Measurements from ENCODE around the gene HIVEP3. TPM values are rescaled to one million over a fixed set of nuclear protein-coding genes. Genes with fewer than 3 reads are reported as not detected.

HIVEP3 gene
- total RNA-seq, 8 experiments from 2014 or later: 3.1 to 8.0 (median 4.6) TPM

DNA sequence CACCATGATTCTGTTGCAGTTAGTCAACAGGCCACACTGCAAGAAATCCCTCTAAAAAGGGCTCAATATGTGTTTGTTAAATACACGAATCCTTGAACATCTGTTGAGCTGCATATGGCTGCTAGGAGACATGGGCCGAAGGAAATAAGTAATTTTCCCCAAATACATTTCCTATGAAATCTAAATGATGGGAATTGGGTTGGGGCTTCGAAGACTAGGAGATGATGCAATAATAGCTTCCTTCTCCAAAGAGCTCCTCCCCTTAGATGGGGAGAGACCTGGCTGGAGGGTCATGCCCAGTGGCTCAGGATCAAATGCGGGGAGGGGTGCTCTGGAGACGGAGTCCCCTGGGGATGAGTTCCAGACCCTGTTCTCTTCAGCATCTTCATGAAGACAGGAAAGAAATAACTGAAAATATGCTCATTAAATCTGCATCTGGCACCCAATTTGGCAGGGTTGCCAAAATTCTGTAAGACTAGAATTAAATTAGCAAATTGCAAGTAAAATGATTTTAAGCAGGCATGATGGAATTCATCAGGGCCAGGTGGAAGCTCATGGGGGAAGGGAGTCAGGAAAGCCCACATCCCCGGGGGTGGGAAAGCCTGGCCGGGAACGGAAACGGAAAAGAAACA is 269.2 kb downstream of the HIVEP3 start:
- H3K4me3 ChIP-seq: no peak overlapping the region
- peak in 3 of 8 experiments; percentile 50 to 64 (median 54) for ATAC-seq (replicated peaks in 6 of 8)
- H3K27ac ChIP-seq: no peak overlapping the region
- 0 to 83% (median 40%) methylated on average over 1 to 8 of the region's 9 CpGs; no CpG with 5 or more reads in 3 of the 10 experiments for WGBS, 10 experiments
- in situ Hi-C loops (cut with MboI; ENCODE audit: low pct_unique_long_range_greater_than_20kb in 2 of 9, low sequenced_read_pairs in 9 of 9, unreplicated experiment in 9 of 9): no loop called here
- H3K4me1 ChIP-seq (replicated peaks in 1 of 2): peaks cover 18 to 20% of the 10 kb centered on the region in 2 donors

DNA sequence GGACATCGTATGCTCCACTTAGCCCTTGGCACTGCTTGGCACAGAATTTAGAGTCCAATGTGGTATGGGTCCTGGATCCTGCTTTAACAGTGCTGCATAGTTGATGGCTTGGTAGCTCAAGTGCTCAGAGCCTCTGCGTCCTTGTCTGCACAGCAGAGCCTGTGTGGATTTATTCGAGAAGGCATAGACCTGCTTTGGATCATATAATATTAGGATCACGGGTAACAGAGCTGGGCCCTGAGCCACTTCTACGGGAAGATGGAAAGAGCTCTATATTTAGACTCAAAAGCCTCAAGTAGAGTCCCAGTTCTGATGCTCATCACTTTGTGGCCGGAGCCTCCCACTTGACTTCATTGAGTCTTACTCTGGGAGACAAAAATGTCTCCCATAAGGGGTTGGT is 269.9 kb downstream of the HIVEP3 start:
- peaks cover 18 to 20% of the 10 kb centered on the region in 2 donors for H3K4me1 ChIP-seq (replicated peaks in 1 of 2)
- no peak overlapping the region for H3K4me3 ChIP-seq
- in situ Hi-C loops (cut with MboI; ENCODE audit: low pct_unique_long_range_greater_than_20kb in 2 of 9, low sequenced_read_pairs in 9 of 9, unreplicated experiment in 9 of 9): no loop called here
- H3K27ac ChIP-seq: no peak overlapping the region
- no peak for ATAC-seq (replicated peaks in 6 of 8)
- 86 to 100% (median 95%) methylated on average over 2 to 6 of the region's 6 CpGs; no CpG with 5 or more reads in 2 of the 10 experiments for WGBS, 10 experiments

DNA sequence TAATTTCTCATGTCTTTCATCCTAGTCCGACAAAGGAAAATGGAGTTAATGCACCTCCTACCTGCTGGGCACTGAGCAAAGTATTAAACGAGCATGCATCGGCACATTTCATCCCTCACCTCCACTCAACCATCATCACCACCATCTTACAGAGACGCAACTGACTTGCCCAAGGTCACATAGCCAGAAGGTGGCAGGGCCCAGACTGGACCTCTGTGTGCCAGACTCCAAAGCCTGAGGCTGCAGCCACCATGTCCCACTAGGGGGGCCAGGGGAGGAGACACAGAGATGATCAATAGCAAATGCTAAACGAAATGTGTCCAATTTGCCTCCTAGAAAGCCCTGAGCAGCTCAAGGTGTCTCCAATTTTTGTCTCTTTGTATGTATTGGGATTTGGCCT is 270.5 kb downstream of the HIVEP3 start:
- H3K27ac ChIP-seq: no peak overlapping the region
- H3K4me1 ChIP-seq (replicated peaks in 1 of 2): peaks cover 13 to 16% of the 10 kb centered on the region in 2 donors
- no peak for ATAC-seq (replicated peaks in 6 of 8)
- no peak overlapping the region for H3K4me3 ChIP-seq
- 60 to 100% (median 94%) methylated on average over 1 to 5 of the region's 5 CpGs; no CpG with 5 or more reads in 3 of the 10 experiments for WGBS, 10 experiments
- in situ Hi-C loops (cut with MboI; ENCODE audit: low pct_unique_long_range_greater_than_20kb in 2 of 9, low sequenced_read_pairs in 9 of 9, unreplicated experiment in 9 of 9): no loop called here

DNA sequence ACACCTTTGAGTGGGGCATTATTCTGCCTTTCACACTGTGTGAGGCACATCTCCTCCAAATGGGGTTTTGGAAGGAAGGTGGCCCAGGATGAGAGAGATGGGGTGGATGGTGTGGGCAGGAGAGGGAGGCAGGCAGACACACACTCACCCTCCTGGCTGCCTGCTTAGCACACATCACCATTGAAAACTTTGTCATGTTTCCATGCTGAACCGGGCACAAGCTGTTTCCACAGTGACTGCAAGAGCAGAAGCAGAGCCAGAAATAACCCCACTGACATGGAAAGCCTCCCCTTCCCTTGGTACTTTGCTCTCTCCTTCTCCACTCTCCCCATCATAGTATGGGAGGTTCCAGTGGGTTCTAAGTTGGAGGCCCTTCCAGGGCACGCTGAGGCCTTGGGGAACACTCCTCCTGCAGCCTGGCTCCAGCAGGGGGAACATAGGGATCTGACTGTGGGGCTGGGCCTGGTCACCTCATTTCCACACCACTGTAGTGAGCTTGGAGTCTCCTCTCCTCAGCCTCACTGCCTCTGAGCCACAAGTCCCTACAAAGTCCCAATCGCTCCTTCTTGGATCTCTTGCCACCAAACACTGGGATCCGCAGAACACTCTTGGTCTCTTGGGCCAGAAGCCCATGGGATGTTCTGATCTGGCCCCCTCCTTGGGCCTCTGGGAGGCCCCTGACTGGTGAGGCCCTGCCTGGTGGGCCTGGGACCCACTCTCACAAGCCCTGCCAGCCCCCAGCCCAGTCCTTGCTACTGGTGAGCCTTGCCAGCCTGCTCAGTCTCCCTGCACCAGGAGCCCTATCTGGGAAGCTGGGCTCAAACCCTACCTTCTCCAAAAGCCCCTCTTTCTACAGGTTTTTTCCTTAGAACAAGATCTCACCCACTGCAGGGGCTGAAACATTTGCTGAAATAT is 271.2 kb downstream of the HIVEP3 start:
- H3K27ac ChIP-seq: no peak overlapping the region
- 84 to 100% (median 96%) methylated on average over 1 to 4 of the region's 4 CpGs; no CpG with 5 or more reads in 4 of the 10 experiments for WGBS, 10 experiments
- in situ Hi-C loops (cut with MboI; ENCODE audit: low pct_unique_long_range_greater_than_20kb in 2 of 9, low sequenced_read_pairs in 9 of 9, unreplicated experiment in 9 of 9): no loop called here

DNA sequence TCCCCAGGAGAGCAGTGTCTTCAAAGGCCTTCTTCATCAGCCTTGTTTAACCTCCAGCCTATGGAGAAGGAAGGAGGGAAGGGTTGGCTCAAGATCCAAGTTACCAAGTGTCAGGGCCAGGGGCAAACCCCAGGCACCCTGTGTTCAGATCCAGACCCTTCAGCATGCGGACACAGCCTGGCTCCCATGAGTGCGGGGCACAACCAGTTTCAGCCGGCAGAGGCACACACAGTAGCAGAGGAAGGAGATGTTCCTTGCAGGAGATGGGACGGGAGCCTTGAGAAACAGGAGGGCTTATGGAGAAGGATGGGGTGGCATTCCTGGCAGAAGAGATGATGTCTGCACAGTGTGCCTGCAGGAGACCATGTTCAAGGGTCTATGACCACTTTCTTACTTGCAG is 272.5 kb downstream of the HIVEP3 start:
- 92 to 100% (median 100%) methylated on average over 2 to 4 of the region's 4 CpGs; no CpG with 5 or more reads in 7 of the 10 experiments for WGBS, 10 experiments
- peaks cover 0 to 3% of the 10 kb centered on the region in 2 donors for H3K4me1 ChIP-seq (replicated peaks in 1 of 2)
- no peak overlapping the region for H3K4me3 ChIP-seq
- no peak overlapping the region for H3K27ac ChIP-seq
- no peak for ATAC-seq (replicated peaks in 6 of 8)
- in situ Hi-C loops (cut with MboI; ENCODE audit: low pct_unique_long_range_greater_than_20kb in 2 of 9, low sequenced_read_pairs in 9 of 9, unreplicated experiment in 9 of 9): no loop called here

More for the DNA sequence above, 271.2 kb downstream of the HIVEP3 start:
- Histone ChIP-seq H3K4me1 (replicated peaks in 1 of 2) (peaks cover 5 to 8% of the 10 kb centered on the region in 2 donors), H3K4me3 (no peak overlapping the region)
- peak in 4 of 8 experiments; percentile 14 to 82 (median 24) for ATAC-seq (replicated peaks in 6 of 8)

DNA sequence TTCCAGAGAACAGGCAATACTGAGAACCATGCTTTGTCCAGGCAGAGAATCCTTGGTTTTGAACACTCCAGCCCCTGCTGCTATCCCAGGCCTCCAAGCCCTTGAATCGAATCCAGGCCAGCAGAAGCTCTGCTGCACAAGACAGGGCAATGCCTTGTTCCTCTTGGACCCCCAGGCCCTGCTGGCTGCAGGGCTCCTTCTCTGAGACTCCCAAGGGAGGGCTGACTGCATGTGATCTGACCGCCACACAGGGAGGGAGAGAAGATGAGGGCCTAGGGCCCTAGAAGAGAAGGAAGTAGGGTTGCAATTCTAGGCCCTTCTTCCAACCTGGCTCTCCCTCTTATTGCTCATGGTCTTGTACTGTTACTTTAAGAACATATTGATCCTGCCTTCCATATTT is 273.7 kb downstream of the HIVEP3 start:
- 80 to 100% (median 85%) methylated on average over 1 to 2 of the region's 2 CpGs; no CpG with 5 or more reads in 6 of the 10 experiments for WGBS, 10 experiments
- no peak overlapping the region for H3K4me3 ChIP-seq
- in situ Hi-C loops (cut with MboI; ENCODE audit: low pct_unique_long_range_greater_than_20kb in 2 of 9, low sequenced_read_pairs in 9 of 9, unreplicated experiment in 9 of 9): no loop called here
- peak in 1 of 8 experiments; percentile 26 for ATAC-seq (replicated peaks in 6 of 8)
- peaks cover 0 to 3% of the 10 kb centered on the region in 2 donors for H3K4me1 ChIP-seq (replicated peaks in 1 of 2)
- no peak overlapping the region for H3K27ac ChIP-seq

DNA sequence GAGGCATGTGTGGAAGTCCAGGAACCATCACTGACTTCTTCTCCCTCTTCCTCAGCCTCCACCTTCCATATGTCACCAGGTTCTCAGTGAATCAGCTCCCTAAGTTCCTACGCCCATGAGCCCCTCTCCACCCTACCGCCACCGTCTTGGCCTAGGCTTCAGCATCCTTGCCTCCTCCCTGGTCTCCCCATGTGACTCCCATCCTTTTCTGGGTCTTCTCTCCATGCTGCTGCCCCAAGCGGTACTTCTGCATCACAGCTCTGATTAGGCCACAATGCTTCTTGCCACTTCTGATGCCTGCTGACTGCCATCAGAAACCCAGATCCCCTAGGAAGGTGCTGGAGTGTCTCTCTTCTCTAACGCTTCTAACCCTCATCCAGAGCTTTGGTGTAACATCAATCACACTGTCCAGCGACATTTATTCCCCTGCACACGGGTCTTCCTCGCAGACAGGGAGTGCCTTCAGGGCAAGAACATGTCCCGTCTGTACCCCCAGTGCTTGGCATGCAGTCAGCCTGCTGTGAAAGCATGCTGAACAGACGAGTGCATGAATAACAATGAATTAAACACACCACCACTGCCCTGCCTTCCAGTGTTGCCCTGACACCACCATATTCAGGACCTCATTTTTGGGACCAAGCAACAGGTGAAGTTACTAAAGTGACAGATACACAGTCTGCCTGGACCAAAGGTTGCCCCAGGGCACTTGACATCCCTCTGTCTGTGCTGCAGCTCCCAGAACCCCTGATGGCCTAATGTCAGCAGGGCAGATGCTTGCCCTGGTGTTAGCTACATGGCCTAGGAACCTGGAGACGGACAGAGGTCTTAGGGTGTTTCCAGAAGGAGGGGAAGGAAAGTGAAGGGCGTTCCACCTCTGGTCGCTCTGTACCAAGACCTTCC is 275.6 kb downstream of the HIVEP3 start:
- Histone ChIP-seq H3K4me1 (replicated peaks in 1 of 2) (peaks cover 0 to 3% of the 10 kb centered on the region in 2 donors), H3K27ac (no peak overlapping the region), H3K4me3 (no peak overlapping the region)
- in situ Hi-C loops (cut with MboI; ENCODE audit: low pct_unique_long_range_greater_than_20kb in 2 of 9, low sequenced_read_pairs in 9 of 9, unreplicated experiment in 9 of 9): no loop called here
- ATAC-seq (replicated peaks in 6 of 8): no peak
- whole genome bisulfite sequencing, 10 experiments: 61 to 100% (median 86%) methylated on average over 1 to 8 of the region's 13 CpGs; no CpG with 5 or more reads in 3 of the 10 experiments

DNA sequence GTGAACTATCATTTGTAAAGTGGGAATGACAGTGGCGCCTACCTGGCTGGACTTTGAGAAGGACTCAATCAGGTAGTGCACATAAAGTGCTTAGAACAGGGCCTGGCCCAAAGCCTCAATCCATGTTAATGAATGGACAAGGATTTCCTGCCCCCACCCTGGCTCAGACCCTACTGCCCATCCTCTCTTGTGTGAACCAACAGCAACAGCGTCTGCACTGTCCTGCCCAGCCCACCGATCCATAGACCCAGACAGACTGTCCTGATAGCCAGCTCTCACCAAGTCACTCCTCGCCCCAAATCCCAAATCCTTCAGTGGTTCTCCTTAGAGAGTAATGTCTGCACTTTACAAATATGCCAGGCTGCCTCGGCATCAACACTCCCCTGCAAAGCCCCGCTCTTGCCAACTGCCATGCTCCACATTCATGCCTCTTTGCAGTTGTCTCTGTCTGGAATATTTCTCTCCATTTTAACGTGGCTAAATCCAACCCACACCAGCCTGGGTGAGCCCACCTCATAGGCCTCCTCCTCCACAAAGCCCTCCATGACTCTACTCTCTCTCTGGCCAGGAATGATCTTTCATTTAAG is 276.7 kb downstream of the HIVEP3 start:
- H3K4me3 ChIP-seq: no peak overlapping the region
- peaks cover 0 to 3% of the 10 kb centered on the region in 2 donors for H3K4me1 ChIP-seq (replicated peaks in 1 of 2)
- 60 to 98% (median 91%) methylated on average over 1 to 7 of the region's 7 CpGs; no CpG with 5 or more reads in 1 of the 10 experiments for WGBS, 10 experiments
- in situ Hi-C loops (cut with MboI; ENCODE audit: low pct_unique_long_range_greater_than_20kb in 2 of 9, low sequenced_read_pairs in 9 of 9, unreplicated experiment in 9 of 9): no loop called here
- ATAC-seq (replicated peaks in 6 of 8): no peak
- H3K27ac ChIP-seq: no peak overlapping the region

DNA sequence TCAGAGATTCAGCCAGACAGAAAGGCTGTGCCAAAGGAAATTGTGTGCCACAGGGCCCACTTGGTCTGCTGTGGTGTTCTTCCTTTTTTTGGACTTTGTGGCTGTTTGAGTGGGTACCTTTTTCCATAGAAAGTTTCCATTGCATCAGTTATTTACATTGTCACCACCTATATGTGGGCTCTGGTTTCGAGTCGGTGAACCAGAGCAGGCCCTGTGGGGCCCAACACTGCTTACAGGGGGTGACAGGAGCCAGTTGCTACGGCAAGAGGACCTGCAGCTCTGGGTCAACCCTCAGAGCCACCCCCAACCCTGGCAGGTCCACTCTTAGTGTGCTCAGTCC is 277.3 kb downstream of the HIVEP3 start:
- in situ Hi-C loops (cut with MboI; ENCODE audit: low pct_unique_long_range_greater_than_20kb in 2 of 9, low sequenced_read_pairs in 9 of 9, unreplicated experiment in 9 of 9): no loop called here
- no peak for ATAC-seq (replicated peaks in 6 of 8)
- 78 to 90% methylated on average over 3 of the region's 3 CpGs; no CpG with 5 or more reads in 8 of the 10 experiments for WGBS, 10 experiments
- Histone ChIP-seq H3K4me3 (no peak overlapping the region), H3K27ac (no peak overlapping the region), H3K4me1 (replicated peaks in 1 of 2) (peaks cover 0 to 3% of the 10 kb centered on the region in 2 donors)

DNA sequence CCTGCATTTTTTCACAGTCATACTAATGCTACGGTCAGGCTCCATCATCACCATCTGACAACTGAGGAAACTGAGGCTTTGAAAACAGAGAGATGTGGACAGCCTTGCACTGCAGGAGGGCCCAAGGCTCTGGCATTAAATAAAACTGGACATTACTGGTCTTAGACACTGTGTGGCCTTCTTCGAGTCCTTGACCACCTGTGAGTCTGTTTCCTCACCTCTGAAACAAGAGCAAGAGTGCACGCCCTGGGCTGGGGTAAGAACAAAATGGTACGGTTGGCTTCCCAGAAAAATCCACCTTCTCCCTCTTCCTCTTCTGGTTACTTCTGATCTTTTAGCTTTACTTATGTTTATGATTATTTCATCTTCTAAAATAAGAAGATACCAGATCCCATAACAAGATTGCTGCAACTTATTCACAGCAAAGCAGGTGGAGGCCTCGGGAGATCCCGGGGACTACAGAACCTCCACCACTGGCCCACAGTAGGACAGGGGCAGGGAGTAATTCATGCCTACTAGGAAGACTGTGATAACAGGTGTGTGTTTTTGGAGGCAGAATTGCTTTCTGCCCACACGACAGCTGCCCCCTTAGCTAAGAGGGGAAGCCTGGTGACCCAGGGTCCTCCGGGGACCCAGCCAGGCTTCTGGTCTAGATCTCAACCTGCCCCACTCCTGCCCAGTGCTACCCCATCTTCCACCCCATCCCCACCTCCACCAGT is 277.8 kb downstream of the HIVEP3 start:
- WGBS, 10 experiments: 80 to 100% (median 95%) methylated on average over 1 to 7 of the region's 8 CpGs; no CpG with 5 or more reads in 1 of the 10 experiments
- H3K4me3 ChIP-seq: no peak overlapping the region
- peaks cover 0 to 3% of the 10 kb centered on the region in 2 donors for H3K4me1 ChIP-seq (replicated peaks in 1 of 2)
- no peak for ATAC-seq (replicated peaks in 6 of 8)
- no peak overlapping the region for H3K27ac ChIP-seq
- in situ Hi-C loops (cut with MboI; ENCODE audit: low pct_unique_long_range_greater_than_20kb in 2 of 9, low sequenced_read_pairs in 9 of 9, unreplicated experiment in 9 of 9): no loop called here

DNA sequence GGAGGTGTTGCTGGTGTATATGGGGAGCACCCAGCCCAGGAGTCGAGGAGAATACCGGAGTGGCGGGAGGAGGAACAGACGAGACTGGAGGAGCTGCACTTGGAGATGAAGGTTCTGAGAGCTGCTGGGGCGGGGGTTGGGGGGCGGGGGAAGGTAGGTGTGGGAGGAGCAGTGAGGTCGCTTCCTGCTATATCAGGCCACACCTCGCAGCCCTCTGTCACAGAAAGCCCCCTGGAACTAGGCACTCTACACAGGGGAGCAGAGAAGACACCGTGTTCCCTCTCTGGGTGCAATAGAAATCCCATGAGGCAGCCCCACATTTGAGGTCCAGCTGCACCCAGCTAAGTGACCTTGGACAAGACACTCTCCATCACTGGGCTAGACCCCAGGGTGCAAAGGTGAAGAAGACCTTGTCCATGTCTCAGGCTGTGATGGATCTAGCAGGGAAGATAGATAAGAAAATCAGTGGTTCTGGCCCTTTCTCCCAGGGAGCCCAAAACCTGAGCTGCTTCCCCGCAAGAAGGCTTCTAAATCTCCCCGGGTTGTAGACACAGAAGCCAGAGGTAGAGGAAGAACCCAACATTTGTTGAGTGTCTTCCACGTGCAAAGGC is 278.5 kb downstream of the HIVEP3 start:
- 30 to 100% (median 85%) methylated on average over 2 to 8 of the region's 12 CpGs; no CpG with 5 or more reads in 3 of the 10 experiments for WGBS, 10 experiments
- ATAC-seq (replicated peaks in 6 of 8): no peak
- peaks cover 0 to 3% of the 10 kb centered on the region in 2 donors for H3K4me1 ChIP-seq (replicated peaks in 1 of 2)
- in situ Hi-C loops (cut with MboI; ENCODE audit: low pct_unique_long_range_greater_than_20kb in 2 of 9, low sequenced_read_pairs in 9 of 9, unreplicated experiment in 9 of 9): no loop called here
- no peak overlapping the region for H3K4me3 ChIP-seq
- no peak overlapping the region for H3K27ac ChIP-seq
